Measurements from ENCODE around the gene CCDC148. TPM values are rescaled to one million over a fixed set of nuclear protein-coding genes. Genes with fewer than 3 reads are reported as not detected.

Gene CCDC148
- total RNA-seq, 1 donor from 2014 or later = 1.8 TPM

DNA sequence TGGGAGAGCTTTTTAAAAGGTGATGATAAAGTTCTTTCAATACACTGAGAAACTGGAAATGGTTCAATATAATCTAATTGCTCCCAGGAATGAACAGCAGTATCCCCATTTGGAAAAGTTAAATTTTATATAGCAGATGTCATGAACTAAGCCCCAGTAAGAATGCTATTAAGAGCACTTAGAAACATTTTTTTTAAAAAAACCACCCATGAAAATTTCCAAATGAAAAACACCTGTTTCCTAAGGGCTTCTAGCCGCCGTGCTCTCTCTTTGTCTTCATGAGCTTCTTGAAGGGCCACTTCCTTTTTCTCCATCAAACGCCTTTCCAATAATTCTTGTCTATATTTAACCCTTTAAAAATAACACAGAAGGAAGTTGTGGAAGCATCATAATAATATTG is 277.9 kb downstream of the CCDC148 start:
- no peak for DNase-seq
- TF ChIP-seq, protein P1, sequence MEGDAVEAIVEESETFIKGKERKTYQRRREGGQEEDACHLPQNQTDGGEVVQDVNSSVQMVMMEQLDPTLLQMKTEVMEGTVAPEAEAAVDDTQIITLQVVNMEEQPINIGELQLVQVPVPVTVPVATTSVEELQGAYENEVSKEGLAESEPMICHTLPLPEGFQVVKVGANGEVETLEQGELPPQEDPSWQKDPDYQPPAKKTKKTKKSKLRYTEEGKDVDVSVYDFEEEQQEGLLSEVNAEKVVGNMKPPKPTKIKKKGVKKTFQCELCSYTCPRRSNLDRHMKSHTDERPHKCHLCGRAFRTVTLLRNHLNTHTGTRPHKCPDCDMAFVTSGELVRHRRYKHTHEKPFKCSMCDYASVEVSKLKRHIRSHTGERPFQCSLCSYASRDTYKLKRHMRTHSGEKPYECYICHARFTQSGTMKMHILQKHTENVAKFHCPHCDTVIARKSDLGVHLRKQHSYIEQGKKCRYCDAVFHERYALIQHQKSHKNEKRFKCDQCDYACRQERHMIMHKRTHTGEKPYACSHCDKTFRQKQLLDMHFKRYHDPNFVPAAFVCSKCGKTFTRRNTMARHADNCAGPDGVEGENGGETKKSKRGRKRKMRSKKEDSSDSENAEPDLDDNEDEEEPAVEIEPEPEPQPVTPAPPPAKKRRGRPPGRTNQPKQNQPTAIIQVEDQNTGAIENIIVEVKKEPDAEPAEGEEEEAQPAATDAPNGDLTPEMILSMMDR (IDR thresholded peaks at IDR 0.05; ENCODE audit: partially characterized antibody, unreplicated experiment) = no peak
- peaks cover 4% of the 10 kb centered on the region for H3K9me3 Mint-ChIP-seq (ENCODE audit: unreplicated experiment)
- H3K36me3 Mint-ChIP-seq (ENCODE audit: unreplicated experiment) = no peaks in the 10 kb centered on the region
- no peak overlapping the region for H3K4me3 Mint-ChIP-seq (ENCODE audit: unreplicated experiment)
- no peaks in the 10 kb centered on the region for H3K27me3 Mint-ChIP-seq (ENCODE audit: unreplicated experiment)
- no peak overlapping the region for H3K27ac Mint-ChIP-seq (ENCODE audit: unreplicated experiment)
- H3K4me1 Mint-ChIP-seq (ENCODE audit: low read depth, unreplicated experiment) = no peaks in the 10 kb centered on the region

- H3K27ac Mint-ChIP-seq (ENCODE audit: unreplicated experiment) = no peak overlapping the region
- DNase-seq = no peak
- no peak overlapping the region for H3K4me3 Mint-ChIP-seq (ENCODE audit: unreplicated experiment)
- H3K9me3 Mint-ChIP-seq (ENCODE audit: unreplicated experiment) = no peaks in the 10 kb centered on the region
- TF ChIP-seq, protein P1 (IDR thresholded peaks at IDR 0.05; ENCODE audit: partially characterized antibody, unreplicated experiment) = no peak
- no peaks in the 10 kb centered on the region for H3K36me3 Mint-ChIP-seq (ENCODE audit: unreplicated experiment)
- no peaks in the 10 kb centered on the region for H3K27me3 Mint-ChIP-seq (ENCODE audit: unreplicated experiment)
- peaks cover 4% of the 10 kb centered on the region for H3K4me1 Mint-ChIP-seq (ENCODE audit: low read depth, unreplicated experiment)
Observed at GRCh38 chr2:158174956-158175355, 281.6 kb downstream of the CCDC148 start.

DNA sequence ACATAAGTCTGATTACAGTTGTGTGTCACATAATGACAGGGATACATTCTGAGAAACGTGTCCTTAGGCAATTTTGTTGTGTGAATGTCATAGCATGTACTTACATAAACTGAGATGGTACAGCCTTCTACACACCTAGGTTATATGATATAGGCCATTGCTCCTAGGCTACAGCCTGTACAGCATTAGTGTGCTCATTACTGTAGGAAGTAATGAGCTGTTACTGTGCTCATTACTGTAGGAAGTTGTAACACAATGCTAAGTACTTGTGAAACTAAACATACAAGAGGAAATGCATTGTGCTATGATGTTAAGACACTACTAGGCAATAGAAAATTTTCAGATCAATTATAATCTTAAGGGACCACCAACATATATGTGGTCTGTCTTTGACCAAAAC is 282.1 kb downstream of the CCDC148 start:
- no peaks in the 10 kb centered on the region for H3K27me3 Mint-ChIP-seq (ENCODE audit: unreplicated experiment)
- H3K9me3 Mint-ChIP-seq (ENCODE audit: unreplicated experiment) = no peaks in the 10 kb centered on the region
- no peaks in the 10 kb centered on the region for H3K36me3 Mint-ChIP-seq (ENCODE audit: unreplicated experiment)
- peaks cover 4% of the 10 kb centered on the region for H3K4me1 Mint-ChIP-seq (ENCODE audit: low read depth, unreplicated experiment)
- TF ChIP-seq, protein P1 (IDR thresholded peaks at IDR 0.05; ENCODE audit: partially characterized antibody, unreplicated experiment) = no peak
- DNase-seq = no peak
- H3K4me3 Mint-ChIP-seq (ENCODE audit: unreplicated experiment) = no peak overlapping the region
- no peak overlapping the region for H3K27ac Mint-ChIP-seq (ENCODE audit: unreplicated experiment)

DNA sequence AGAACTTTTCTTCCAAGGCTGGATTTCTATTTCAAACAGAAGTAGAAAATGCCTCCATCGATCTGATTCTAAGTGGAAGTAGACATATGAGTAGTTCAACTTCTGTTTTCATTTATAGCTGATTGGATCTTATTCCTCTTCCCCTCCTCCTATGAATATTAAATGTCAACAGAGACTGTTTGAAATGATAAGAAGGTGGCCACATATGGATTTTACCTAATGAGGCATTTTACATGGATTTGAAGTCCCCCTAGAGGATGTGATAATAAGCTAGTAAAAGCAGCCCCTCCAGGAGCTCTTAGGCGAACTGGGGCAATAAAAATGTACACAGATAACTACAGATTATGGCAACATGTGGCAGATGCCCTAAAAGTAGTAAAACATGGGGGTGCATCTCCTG is 283.8 kb downstream of the CCDC148 start:
- Mint-ChIP-seq H3K36me3 (ENCODE audit: unreplicated experiment) (no peaks in the 10 kb centered on the region), H3K9me3 (ENCODE audit: unreplicated experiment) (no peaks in the 10 kb centered on the region), H3K4me1 (ENCODE audit: low read depth, unreplicated experiment) (peaks cover 4% of the 10 kb centered on the region), H3K27ac (ENCODE audit: unreplicated experiment) (no peak overlapping the region), H3K27me3 (ENCODE audit: unreplicated experiment) (no peaks in the 10 kb centered on the region), H3K4me3 (ENCODE audit: unreplicated experiment) (no peak overlapping the region)
- no peak for DNase-seq
- TF ChIP-seq, protein P1 (IDR thresholded peaks at IDR 0.05; ENCODE audit: partially characterized antibody, unreplicated experiment) = no peak

GRCh38 chr2:158154596-158154995 is 302.0 kb downstream of the CCDC148 start:
- TF ChIP-seq, protein P1 (IDR thresholded peaks at IDR 0.05; ENCODE audit: partially characterized antibody, unreplicated experiment) = no peak
- Mint-ChIP-seq H3K27ac (ENCODE audit: unreplicated experiment) (no peak overlapping the region), H3K27me3 (ENCODE audit: unreplicated experiment) (no peaks in the 10 kb centered on the region), H3K4me1 (ENCODE audit: low read depth, unreplicated experiment) (no peaks in the 10 kb centered on the region), H3K36me3 (ENCODE audit: unreplicated experiment) (no peaks in the 10 kb centered on the region), H3K4me3 (ENCODE audit: unreplicated experiment) (no peak overlapping the region), H3K9me3 (ENCODE audit: unreplicated experiment) (no peaks in the 10 kb centered on the region)
- no peak for DNase-seq

All from glutamatergic neuron (in vitro differentiated cells).